ENCODE data around the gene TRIOBP.
"Not testable (repeated sequence)": the region's sequence is repeated elsewhere in the genome, so short reads cannot be mapped to it uniquely, and the experiment has no call there.

TRIOBP gene

GRCh38 chr22:37696657-37697537 is at the start of gene TRIOBP:
TSS of gene TRIOBP (plus strand) at chr22:37697048. CDS start at chr22:37701366, 4,318 bp downstream.
- Histone ChIP-seq H3K4me1 (ENCODE audit: control insufficient read depth, insufficient read depth, low read length) (peaks cover 18% of the 10 kb centered on the region), H3K9me3 (ENCODE audit: control insufficient read depth, low read length) (no peaks in the 10 kb centered on the region), H3K4me3 (ENCODE audit: low read length) (peak within 1 kb of the TSS; percentile 57), H3K36me3 (ENCODE audit: control insufficient read depth, insufficient read depth, low read length, severe bottlenecking) (peaks cover 14% of the 10 kb centered on the region), H3K9ac (ENCODE audit: low read length) (peak within 1 kb of the TSS; percentile 25), H3K27me3 (replicated peaks; ENCODE audit: control insufficient read depth, insufficient read depth, low read length) (no peaks in the 10 kb centered on the region)
- DNase-seq (ENCODE audit: low read depth): peak; percentile 98

- no peak overlapping the region for H3K4me3 ChIP-seq (ENCODE audit: low read length)
- peaks cover 13% of the 10 kb centered on the region for H3K36me3 ChIP-seq (ENCODE audit: control insufficient read depth, insufficient read depth, low read length, severe bottlenecking)
- no peaks in the 10 kb centered on the region for H3K27me3 ChIP-seq (replicated peaks; ENCODE audit: control insufficient read depth, insufficient read depth, low read length)
- no peaks in the 10 kb centered on the region for H3K9me3 ChIP-seq (ENCODE audit: control insufficient read depth, low read length)
- no peak for DNase-seq (ENCODE audit: low read depth)
- H3K4me1 ChIP-seq (ENCODE audit: control insufficient read depth, insufficient read depth, low read length): no peaks in the 10 kb centered on the region
- H3K9ac ChIP-seq (ENCODE audit: low read length): no peak overlapping the region
Observed at GRCh38 chr22:37647317-37647716, 49.5 kb upstream of the TRIOBP start.

- no peak overlapping the region for H3K4me3 ChIP-seq (ENCODE audit: low read length)
- H3K9me3 ChIP-seq (ENCODE audit: control insufficient read depth, low read length): no peaks in the 10 kb centered on the region
- no peak overlapping the region for H3K9ac ChIP-seq (ENCODE audit: low read length)
- no peak for DNase-seq (ENCODE audit: low read depth)
- no peaks in the 10 kb centered on the region for H3K27me3 ChIP-seq (replicated peaks; ENCODE audit: control insufficient read depth, insufficient read depth, low read length)
- peaks cover 13% of the 10 kb centered on the region for H3K36me3 ChIP-seq (ENCODE audit: control insufficient read depth, insufficient read depth, low read length, severe bottlenecking)
- H3K4me1 ChIP-seq (ENCODE audit: control insufficient read depth, insufficient read depth, low read length): no peaks in the 10 kb centered on the region
Observed at GRCh38 chr22:37647928-37648327, 48.9 kb upstream of the TRIOBP start.

- Histone ChIP-seq H3K4me3 (ENCODE audit: low read length) (no peak overlapping the region), H3K4me1 (ENCODE audit: control insufficient read depth, insufficient read depth, low read length) (no peaks in the 10 kb centered on the region), H3K9ac (ENCODE audit: low read length) (no peak overlapping the region), H3K27me3 (replicated peaks; ENCODE audit: control insufficient read depth, insufficient read depth, low read length) (no peaks in the 10 kb centered on the region), H3K36me3 (ENCODE audit: control insufficient read depth, insufficient read depth, low read length, severe bottlenecking) (peaks cover 18% of the 10 kb centered on the region), H3K9me3 (ENCODE audit: control insufficient read depth, low read length) (no peaks in the 10 kb centered on the region)
- DNase-seq (ENCODE audit: low read depth): no peak
Observed at GRCh38 chr22:37650463-37651136, 46.2 kb upstream of the TRIOBP start.

- peaks cover 11% of the 10 kb centered on the region for H3K4me1 ChIP-seq (ENCODE audit: control insufficient read depth, insufficient read depth, low read length)
Observed at GRCh38 chr22:37654563-37655251, 42.1 kb upstream of the TRIOBP start.

GRCh38 chr22:37655252-37655563 is 41.6 kb upstream of the TRIOBP start:
- Histone ChIP-seq H3K9ac (ENCODE audit: low read length) (no peak overlapping the region), H3K4me1 (ENCODE audit: control insufficient read depth, insufficient read depth, low read length) (peaks cover 15% of the 10 kb centered on the region), H3K27me3 (replicated peaks; ENCODE audit: control insufficient read depth, insufficient read depth, low read length) (no peaks in the 10 kb centered on the region), H3K4me3 (ENCODE audit: low read length) (no peak overlapping the region), H3K36me3 (ENCODE audit: control insufficient read depth, insufficient read depth, low read length, severe bottlenecking) (peaks cover 18% of the 10 kb centered on the region), H3K9me3 (ENCODE audit: control insufficient read depth, low read length) (no peaks in the 10 kb centered on the region)
- DNase-seq (ENCODE audit: low read depth): no peak

More at GRCh38 chr22:37654563-37655251, 42.1 kb upstream of the TRIOBP start:
- Histone ChIP-seq H3K9ac (ENCODE audit: low read length) (no peak overlapping the region), H3K27me3 (replicated peaks; ENCODE audit: control insufficient read depth, insufficient read depth, low read length) (no peaks in the 10 kb centered on the region), H3K36me3 (ENCODE audit: control insufficient read depth, insufficient read depth, low read length, severe bottlenecking) (peaks cover 18% of the 10 kb centered on the region), H3K9me3 (ENCODE audit: control insufficient read depth, low read length) (no peaks in the 10 kb centered on the region), H3K4me3 (ENCODE audit: low read length) (no peak overlapping the region)
- DNase-seq (ENCODE audit: low read depth): no peak

- H3K4me3 ChIP-seq (ENCODE audit: low read length): not testable (repeated sequence)
Observed at GRCh38 chr22:37656583-37656982, 40.3 kb upstream of the TRIOBP start.

GRCh38 chr22:37657590-37658132 is 39.2 kb upstream of the TRIOBP start:
- Histone ChIP-seq H3K4me1 (ENCODE audit: control insufficient read depth, insufficient read depth, low read length) (peaks cover 23% of the 10 kb centered on the region), H3K36me3 (ENCODE audit: control insufficient read depth, insufficient read depth, low read length, severe bottlenecking) (peaks cover 5% of the 10 kb centered on the region), H3K4me3 (ENCODE audit: low read length) (peak overlapping the region; percentile 81), H3K9ac (ENCODE audit: low read length) (peak overlapping the region; percentile 78), H3K9me3 (ENCODE audit: control insufficient read depth, low read length) (no peaks in the 10 kb centered on the region), H3K27me3 (replicated peaks; ENCODE audit: control insufficient read depth, insufficient read depth, low read length) (no peaks in the 10 kb centered on the region)
- DNase-seq (ENCODE audit: low read depth): no peak

More at GRCh38 chr22:37656583-37656982, 40.3 kb upstream of the TRIOBP start:
- H3K9me3 ChIP-seq (ENCODE audit: control insufficient read depth, low read length); DNase-seq (ENCODE audit: low read depth); H3K36me3 ChIP-seq (ENCODE audit: control insufficient read depth, insufficient read depth, low read length, severe bottlenecking); H3K27me3 ChIP-seq (replicated peaks; ENCODE audit: control insufficient read depth, insufficient read depth, low read length); H3K9ac ChIP-seq (ENCODE audit: low read length): not testable (repeated sequence)
- H3K4me1 ChIP-seq (ENCODE audit: control insufficient read depth, insufficient read depth, low read length): peaks cover 22% of the 10 kb centered on the region

GRCh38 chr22:37658133-37659065 is 38.4 kb upstream of the TRIOBP start, which contains the start of gene PDXP:
TSS of gene PDXP (plus strand) at chr22:37658723. CDS start at chr22:37658783, 60 bp downstream.
- peak within 1 kb of the TSS; percentile 82 for H3K9ac ChIP-seq (ENCODE audit: low read length)
- no peaks in the 10 kb centered on the region for H3K9me3 ChIP-seq (ENCODE audit: control insufficient read depth, low read length)
- no peaks in the 10 kb centered on the region for H3K27me3 ChIP-seq (replicated peaks; ENCODE audit: control insufficient read depth, insufficient read depth, low read length)
- H3K36me3 ChIP-seq (ENCODE audit: control insufficient read depth, insufficient read depth, low read length, severe bottlenecking): peaks cover 2% of the 10 kb centered on the region
- peaks cover 23% of the 10 kb centered on the region for H3K4me1 ChIP-seq (ENCODE audit: control insufficient read depth, insufficient read depth, low read length)
- peak; percentile 100 for DNase-seq (ENCODE audit: low read depth)
- H3K4me3 ChIP-seq (ENCODE audit: low read length): peak within 1 kb of the TSS; percentile 81
